WERI-Rb-1 (cell line): ENCODE measurements around the gene CDC42EP1.
A peak's percentile ranks its signal among the peaks of the same experiment; 100 is the strongest.
"Not testable (repeated sequence)": the region's sequence is repeated elsewhere in the genome, so short reads cannot be mapped to it uniquely, and the experiment has no call there.

Experiments
- DNase-seq: peaks from one replicate; pipeline ENCODE4 v3.0.0-alpha.2; 2020
- H3K27ac ChIP-seq: fragments of 250-450 bp; sonication (Bioruptor Pico); 2 replicates; pipeline ENCODE4 v1.5.1; 2020; ENCODE audit warnings: mild to moderate bottlenecking, moderate library complexity
- H3K27me3 ChIP-seq: fragments of 250-450 bp; sonication (Bioruptor Pico); 2 replicates; pipeline ENCODE4 v1.5.1; 2021; ENCODE audit warnings: mild to moderate bottlenecking, low read depth, moderate library complexity; ENCODE audit not compliant: insufficient read depth, severe bottlenecking
- H3K36me3 ChIP-seq: fragments of 250-450 bp; sonication (Bioruptor Pico); 2 replicates; pipeline ENCODE4 v1.5.1; 2020; ENCODE audit warnings: mild to moderate bottlenecking, moderate library complexity
- H3K4me3 ChIP-seq: 2 replicates; pipeline ENCODE4 v1.5.1; 2011; ENCODE audit warnings: low read depth, mild to moderate bottlenecking, control low read depth, low read length
- H3K9me3 ChIP-seq: fragments of 250-450 bp; sonication (Bioruptor Pico); 2 replicates; pipeline ENCODE4 v1.5.1; 2021; ENCODE audit warnings: mild to moderate bottlenecking, moderate library complexity; ENCODE audit not compliant: severe bottlenecking
- TF ChIP-seq, protein P1 (sequence below): IDR thresholded peaks from 2 replicates; pipeline ENCODE4 v1.5.1; 2011; ENCODE audit warnings: low read depth, mild to moderate bottlenecking, control low read depth, inconsistent platforms, low read length

Gene CDC42EP1

GRCh38 chr22:37578002-37578401 is 17.7 kb downstream of the CDC42EP1 start:
- H3K27me3 ChIP-seq: no peaks in the 10 kb centered on the region
- no peak overlapping the region for H3K27ac ChIP-seq
- no peak for DNase-seq
- TF ChIP-seq, protein P1, sequence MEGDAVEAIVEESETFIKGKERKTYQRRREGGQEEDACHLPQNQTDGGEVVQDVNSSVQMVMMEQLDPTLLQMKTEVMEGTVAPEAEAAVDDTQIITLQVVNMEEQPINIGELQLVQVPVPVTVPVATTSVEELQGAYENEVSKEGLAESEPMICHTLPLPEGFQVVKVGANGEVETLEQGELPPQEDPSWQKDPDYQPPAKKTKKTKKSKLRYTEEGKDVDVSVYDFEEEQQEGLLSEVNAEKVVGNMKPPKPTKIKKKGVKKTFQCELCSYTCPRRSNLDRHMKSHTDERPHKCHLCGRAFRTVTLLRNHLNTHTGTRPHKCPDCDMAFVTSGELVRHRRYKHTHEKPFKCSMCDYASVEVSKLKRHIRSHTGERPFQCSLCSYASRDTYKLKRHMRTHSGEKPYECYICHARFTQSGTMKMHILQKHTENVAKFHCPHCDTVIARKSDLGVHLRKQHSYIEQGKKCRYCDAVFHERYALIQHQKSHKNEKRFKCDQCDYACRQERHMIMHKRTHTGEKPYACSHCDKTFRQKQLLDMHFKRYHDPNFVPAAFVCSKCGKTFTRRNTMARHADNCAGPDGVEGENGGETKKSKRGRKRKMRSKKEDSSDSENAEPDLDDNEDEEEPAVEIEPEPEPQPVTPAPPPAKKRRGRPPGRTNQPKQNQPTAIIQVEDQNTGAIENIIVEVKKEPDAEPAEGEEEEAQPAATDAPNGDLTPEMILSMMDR: no peak
- no peaks in the 10 kb centered on the region for H3K36me3 ChIP-seq
- H3K4me3 ChIP-seq: no peak overlapping the region
- no peaks in the 10 kb centered on the region for H3K9me3 ChIP-seq

DNA sequence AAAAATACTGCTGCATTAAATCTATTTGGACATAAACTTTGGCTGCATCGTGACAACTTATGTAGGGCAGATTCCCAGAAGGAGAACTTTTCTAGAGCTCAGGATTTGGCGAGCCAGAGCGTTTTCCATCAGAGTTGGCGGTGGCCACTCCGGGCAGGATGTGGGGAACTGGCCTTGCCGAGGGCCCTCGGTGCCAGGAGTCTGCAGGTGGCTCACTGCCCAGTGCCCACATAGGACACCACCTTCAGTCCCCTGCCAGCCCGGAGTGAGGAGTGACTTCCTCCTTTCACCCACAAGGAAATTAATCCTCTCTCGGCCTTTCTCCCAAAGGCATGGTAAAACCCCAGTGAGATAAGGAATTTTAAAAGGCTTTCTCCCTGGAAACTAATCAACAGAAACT is 21.2 kb downstream of the CDC42EP1 start:
- Histone ChIP-seq H3K27me3 (no peaks in the 10 kb centered on the region), H3K27ac (no peak overlapping the region), H3K4me3 (no peak overlapping the region), H3K9me3 (no peaks in the 10 kb centered on the region), H3K36me3 (no peaks in the 10 kb centered on the region)
- no peak for DNase-seq
- TF ChIP-seq, protein P1: no peak

DNA sequence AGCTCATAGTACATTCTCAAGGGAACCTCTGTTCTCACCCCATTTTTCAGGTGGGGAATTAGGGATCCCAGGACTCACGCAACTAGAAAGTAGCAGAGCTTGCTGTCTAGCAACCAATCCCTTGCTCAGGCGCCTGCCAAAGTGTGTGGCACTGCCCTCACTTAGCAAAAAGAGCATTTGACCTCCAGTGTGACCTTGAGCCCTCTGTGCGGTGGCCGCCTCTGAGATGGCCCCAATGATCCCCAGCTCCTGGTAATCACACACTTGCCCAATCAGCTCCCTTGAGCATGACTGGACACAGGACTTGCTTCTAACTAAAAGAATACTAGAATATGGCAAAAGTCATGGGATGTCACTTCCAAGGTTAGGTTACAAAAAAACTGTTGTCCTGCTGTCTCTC is 22.2 kb downstream of the CDC42EP1 start:
- H3K27ac ChIP-seq: no peak overlapping the region
- TF ChIP-seq, protein P1: no peak
- no peaks in the 10 kb centered on the region for H3K36me3 ChIP-seq
- H3K4me3 ChIP-seq: no peak overlapping the region
- no peaks in the 10 kb centered on the region for H3K27me3 ChIP-seq
- no peaks in the 10 kb centered on the region for H3K9me3 ChIP-seq
- no peak for DNase-seq

GRCh38 chr22:37588546-37589215 is 28.4 kb downstream of the CDC42EP1 start:
- Histone ChIP-seq H3K27me3 (no peaks in the 10 kb centered on the region), H3K9me3 (no peaks in the 10 kb centered on the region), H3K4me3 (no peak overlapping the region), H3K27ac (peak overlapping the region; percentile 75), H3K36me3 (no peaks in the 10 kb centered on the region)
- DNase-seq: peak; percentile 88
- TF ChIP-seq, protein P1: no peak

DNA sequence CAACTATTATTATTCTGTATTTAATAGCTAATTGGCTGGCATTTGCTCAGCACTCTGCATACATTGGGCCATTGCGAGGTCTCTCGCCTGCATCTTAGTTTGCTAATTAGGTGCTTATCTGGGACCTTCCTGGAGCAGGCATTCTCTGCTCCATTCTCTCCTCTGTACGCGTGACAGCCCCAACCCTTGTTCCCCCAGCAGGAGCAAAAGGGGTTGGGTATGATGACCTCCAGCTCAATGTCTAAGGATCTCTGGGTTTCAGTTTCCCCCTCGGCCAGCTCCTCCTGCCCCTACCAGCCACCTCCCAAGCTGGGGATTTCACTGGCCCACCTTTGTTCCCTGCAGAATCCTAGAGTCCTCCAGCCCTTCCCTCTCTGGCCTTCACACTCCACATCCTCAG is 29.4 kb downstream of the CDC42EP1 start:
- H3K27me3 ChIP-seq: no peaks in the 10 kb centered on the region
- H3K9me3 ChIP-seq: no peaks in the 10 kb centered on the region
- no peak for DNase-seq
- H3K4me3 ChIP-seq: no peak overlapping the region
- no peaks in the 10 kb centered on the region for H3K36me3 ChIP-seq
- TF ChIP-seq, protein P1: no peak
- peak overlapping the region; percentile 75; the same call in 1 of the 2 replicates for H3K27ac ChIP-seq

- H3K4me3 ChIP-seq, H3K9me3 ChIP-seq, H3K27me3 ChIP-seq, DNase-seq, H3K27ac ChIP-seq, H3K36me3 ChIP-seq: not testable (repeated sequence)
These were observed 30.8 kb downstream of the CDC42EP1 start for GRCh38 chr22:37591081-37591480.
